WTC11 (cell line): ENCODE measurements around the gene CFAP77. TPM values are rescaled to one million over a fixed set of nuclear protein-coding genes. Genes with fewer than 3 reads are reported as not detected.

Experiments used
- ATAC-seq: fragments of 200-7000 bp; cut with Tn5 transposase; 2 replicates; pipeline ENCODE4 v1.10.0; 2021; ENCODE audit warnings: mild to moderate bottlenecking, moderate library complexity
- CTCF ChIA-PET: fragments of 300-600 bp; sonication (Branson Sonifier 250); formaldehyde crosslinking; loops from one replicate; lab custom pipeline; 2021; ENCODE audit warnings: antibody characterized with exemption; lab: Charles Lee
- POLR2A ChIA-PET: fragments of 350-600 bp; sonication (Branson Sonifier 250); formaldehyde crosslinking; loops from one replicate; lab custom pipeline; 2021; ENCODE audit warnings: antibody characterized with exemption; lab: Charles Lee
- DNase-seq: peaks from one replicate; pipeline ENCODE4 v3.0.0; 2021; ENCODE audit warnings: low spot score
- H3K27ac Mint-ChIP-seq: 2 replicates; pipeline ENCODE4 v1.8.0; 2021; ENCODE audit warnings: mixed read lengths
- H3K27me3 Mint-ChIP-seq: 2 replicates; pipeline ENCODE4 v1.8.0; 2021; ENCODE audit warnings: low read depth, mild to moderate bottlenecking, moderate library complexity, mixed read lengths
- H3K36me3 Mint-ChIP-seq: 2 replicates; pipeline ENCODE4 v1.8.0; 2021; ENCODE audit warnings: mixed read lengths
- H3K4me1 Mint-ChIP-seq: 2 replicates; pipeline ENCODE4 v1.8.0; 2022; ENCODE audit warnings: mixed read lengths
- H3K4me3 Mint-ChIP-seq: 2 replicates; pipeline ENCODE4 v1.8.0; 2021; ENCODE audit warnings: mild to moderate bottlenecking, moderate library complexity, mixed read lengths
- H3K9me3 Mint-ChIP-seq: 2 replicates; pipeline ENCODE4 v1.8.0; 2021; ENCODE audit warnings: mixed read lengths
- ARID4B ChIP-seq: sonication (generic); formaldehyde crosslinking; IDR thresholded peaks from 2 replicates; pipeline ENCODE4 v1.8.0; 2023; ENCODE audit warnings: missing genetic modification reagents, mild to moderate bottlenecking, borderline replicate concordance
- ATF1 ChIP-seq: sonication (generic); formaldehyde crosslinking; IDR thresholded peaks from 2 replicates; pipeline ENCODE4 v1.8.1; 2023; ENCODE audit warnings: mild to moderate bottlenecking, moderate library complexity, missing genetic modification reagents
- CREB1 ChIP-seq: sonication (generic); formaldehyde crosslinking; IDR thresholded peaks from 2 replicates; pipeline ENCODE4 v1.8.0; 2023; ENCODE audit warnings: mild to moderate bottlenecking, missing genetic modification reagents
- E2F5 ChIP-seq: sonication (generic); formaldehyde crosslinking; IDR thresholded peaks from 2 replicates; pipeline ENCODE4 v1.8.1; 2022; ENCODE audit warnings: mild to moderate bottlenecking, moderate library complexity, missing genetic modification reagents
- EMX1 ChIP-seq: fragments of 250-450 bp; sonication (Bioruptor Pico); IDR thresholded peaks from 2 replicates; pipeline ENCODE4 v1.8.0; 2021; ENCODE audit warnings: mild to moderate bottlenecking
- FOXP1 ChIP-seq: sonication (generic); formaldehyde crosslinking; IDR thresholded peaks from 2 replicates; pipeline ENCODE4 v1.8.0; 2022; ENCODE audit warnings: missing genetic modification reagents, mild to moderate bottlenecking, moderate library complexity, borderline replicate concordance
- GABPB1 ChIP-seq: sonication (generic); formaldehyde crosslinking; IDR thresholded peaks from 2 replicates; pipeline ENCODE4 v1.8.1; 2023; ENCODE audit warnings: mild to moderate bottlenecking, missing genetic modification reagents
- GRHL2 ChIP-seq: fragments of 250-450 bp; sonication (Bioruptor Pico); IDR thresholded peaks from 2 replicates; pipeline ENCODE4 v1.8.0; 2022; ENCODE audit warnings: mild to moderate bottlenecking, moderate library complexity; ENCODE audit not compliant: insufficient replicate concordance, severe bottlenecking
- NR2C2 ChIP-seq: sonication (generic); formaldehyde crosslinking; IDR thresholded peaks from 2 replicates; pipeline ENCODE4 v1.8.0; 2022; ENCODE audit warnings: mild to moderate bottlenecking, missing genetic modification reagents
- OVOL2 ChIP-seq: fragments of 250-450 bp; sonication (Bioruptor Pico); IDR thresholded peaks from 2 replicates; pipeline ENCODE4 v1.9.0; 2021; ENCODE audit warnings: mild to moderate bottlenecking, borderline replicate concordance
- SMAD3 ChIP-seq: sonication (generic); formaldehyde crosslinking; IDR thresholded peaks from 2 replicates; pipeline ENCODE4 v1.8.0; 2022; ENCODE audit warnings: missing genetic modification reagents, mild to moderate bottlenecking, borderline replicate concordance
- SOX15 ChIP-seq: fragments of 250-450 bp; sonication (Bioruptor Pico); IDR thresholded peaks from 2 replicates; pipeline ENCODE4 v1.9.0; 2021; ENCODE audit warnings: mild to moderate bottlenecking
- SP1 ChIP-seq: sonication (generic); formaldehyde crosslinking; conservative IDR thresholded peaks from 2 replicates; pipeline ENCODE4 v1.8.1; 2022; ENCODE audit warnings: missing genetic modification reagents
- ZNF512 ChIP-seq: sonication (generic); formaldehyde crosslinking; IDR thresholded peaks from 2 replicates; pipeline ENCODE4 v1.8.1; 2022; ENCODE audit warnings: missing genetic modification reagents, borderline replicate concordance
- total RNA-seq: library from RNA; stranded (reverse); gene quantifications from 3 replicates; pipeline ENCODE4 v1.2.3, GENCODE V29; 2021
- TF ChIP-seq, protein P1 (sequence below): sonication (generic); formaldehyde crosslinking; IDR thresholded peaks from 2 replicates; pipeline ENCODE4 v1.8.0; 2022; ENCODE audit warnings: mild to moderate bottlenecking, missing genetic modification reagents

CFAP77 gene
- total RNA-seq, 1 experiment from 2014 or later, result 1.2 TPM

DNA sequence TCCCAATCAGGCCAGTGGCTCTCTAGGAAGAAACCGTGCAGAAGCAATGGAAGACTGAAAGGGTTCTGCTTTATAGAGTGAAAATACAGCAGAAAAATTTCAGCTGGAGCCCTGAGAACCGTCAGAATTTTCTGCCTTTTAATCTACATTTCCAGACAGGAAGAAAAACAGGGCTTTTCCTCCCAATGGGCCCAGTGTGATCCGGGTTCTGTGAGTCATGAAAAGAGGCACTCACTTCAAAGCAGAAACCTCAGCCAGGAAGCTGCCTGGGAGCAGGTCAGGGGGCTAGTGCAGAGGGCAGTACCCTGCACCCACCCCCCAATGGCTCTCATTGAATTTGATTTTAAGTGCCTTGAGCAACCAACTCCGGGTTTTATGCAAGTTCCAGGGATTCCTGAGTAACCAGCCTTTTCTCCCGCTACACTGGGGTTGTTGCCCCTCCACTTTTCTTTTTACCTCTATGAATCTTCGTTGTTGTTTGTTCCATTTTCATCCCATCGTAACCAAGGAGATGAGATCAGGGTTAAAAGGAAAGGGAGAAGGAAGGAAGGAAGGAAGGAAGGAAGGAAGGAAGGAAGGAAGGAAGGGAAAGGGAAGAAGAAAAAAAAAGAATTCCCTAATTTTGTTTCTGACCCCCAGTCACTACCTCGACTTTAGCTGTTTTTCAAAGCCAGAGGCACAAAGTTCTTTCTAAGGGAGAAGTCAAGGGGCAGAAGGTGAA is 173.7 kb downstream of the CFAP77 start:
- H3K27ac Mint-ChIP-seq, result no peak overlapping the region
- TF ChIP-seq GRHL2 (CRISPR knock-in tag), result no peak
- TF ChIP-seq CREB1 (CRISPR knock-in tag), result no peak
- TF ChIP-seq, all 79 proteins: peak for 0
- Mint-ChIP-seq H3K27me3 (peaks cover 99% of the 10 kb centered on the region), H3K4me1 (peaks cover 54% of the 10 kb centered on the region), H3K9me3 (no peaks in the 10 kb centered on the region), H3K36me3 (no peaks in the 10 kb centered on the region), H3K4me3 (no peak overlapping the region)
- ChIA-PET CTCF (no interaction called here), POLR2A (no interaction called here)
- ATAC-seq (no peak), DNase-seq (no peak)

DNA sequence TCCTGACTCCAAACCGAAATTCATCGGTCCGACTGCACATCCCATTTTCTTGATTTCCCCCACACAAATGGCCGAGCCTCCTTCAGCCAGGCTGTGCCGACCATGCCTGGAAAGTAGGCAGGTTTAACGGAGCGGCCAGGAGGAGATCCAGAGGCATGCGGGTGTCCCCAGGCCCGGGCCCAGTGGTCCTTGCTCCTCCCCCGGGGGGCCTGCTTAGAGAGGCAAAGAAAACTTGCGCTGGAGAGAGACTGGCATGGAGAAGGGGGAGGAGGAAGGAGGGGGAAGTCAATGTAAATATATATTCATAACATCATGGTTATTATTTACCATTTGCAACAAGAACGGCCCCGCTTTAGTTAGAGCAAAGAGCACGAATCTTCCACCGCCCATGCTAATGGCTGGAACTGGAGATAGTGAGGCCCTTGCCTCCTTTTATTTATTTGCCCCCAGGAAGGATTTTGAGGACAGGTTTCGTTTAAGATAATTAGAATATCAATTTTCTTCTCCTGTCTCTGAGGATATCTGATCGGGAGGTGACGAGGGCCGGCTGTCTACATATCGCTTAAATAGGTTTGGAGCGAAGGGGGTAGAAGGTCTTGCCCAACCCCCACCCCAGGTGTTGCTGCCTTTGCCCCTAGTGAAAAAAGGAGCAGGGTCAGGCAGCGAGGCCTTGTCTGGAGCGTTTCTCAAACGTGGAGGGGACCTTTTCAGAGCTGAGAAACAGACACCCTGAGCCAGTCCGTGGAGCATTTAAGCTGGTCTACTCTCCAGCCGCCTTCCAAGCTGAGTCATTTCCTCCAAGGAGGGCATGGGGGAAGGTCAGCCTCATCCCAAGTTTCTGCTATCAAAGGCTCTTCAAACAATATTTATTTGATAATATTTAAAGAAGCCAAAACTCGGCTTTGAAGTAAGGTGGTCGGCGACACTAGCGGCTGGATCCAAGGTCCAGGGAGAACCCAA is 174.9 kb downstream of the CFAP77 start:
- peaks cover 54% of the 10 kb centered on the region for H3K4me1 Mint-ChIP-seq
- TF ChIP-seq FOXP1 (CRISPR knock-in tag) (no peak), SP1 (no peak), OVOL2 (CRISPR knock-in tag) (no peak), ARID4B (CRISPR knock-in tag) (no peak), E2F5 (CRISPR knock-in tag) (no peak), ZNF512 (CRISPR knock-in tag) (no peak), EMX1 (no peak), ATF1 (CRISPR knock-in tag) (no peak), SOX15 (CRISPR knock-in tag) (no peak), SMAD3 (CRISPR knock-in tag) (no peak), GABPB1 (CRISPR knock-in tag) (no peak), NR2C2 (no peak), CREB1 (CRISPR knock-in tag) (no peak)
- TF ChIP-seq, protein P1, sequence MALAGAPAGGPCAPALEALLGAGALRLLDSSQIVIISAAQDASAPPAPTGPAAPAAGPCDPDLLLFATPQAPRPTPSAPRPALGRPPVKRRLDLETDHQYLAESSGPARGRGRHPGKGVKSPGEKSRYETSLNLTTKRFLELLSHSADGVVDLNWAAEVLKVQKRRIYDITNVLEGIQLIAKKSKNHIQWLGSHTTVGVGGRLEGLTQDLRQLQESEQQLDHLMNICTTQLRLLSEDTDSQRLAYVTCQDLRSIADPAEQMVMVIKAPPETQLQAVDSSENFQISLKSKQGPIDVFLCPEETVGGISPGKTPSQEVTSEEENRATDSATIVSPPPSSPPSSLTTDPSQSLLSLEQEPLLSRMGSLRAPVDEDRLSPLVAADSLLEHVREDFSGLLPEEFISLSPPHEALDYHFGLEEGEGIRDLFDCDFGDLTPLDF (CRISPR knock-in tag), result no peak
- H3K27me3 Mint-ChIP-seq, result peaks cover 99% of the 10 kb centered on the region
- no peak overlapping the region for H3K27ac Mint-ChIP-seq
- ChIA-PET POLR2A (no interaction called here), CTCF (no interaction called here)
- no peaks in the 10 kb centered on the region for H3K36me3 Mint-ChIP-seq
- DNase-seq (no peak), ATAC-seq (no peak)
- peak overlapping the region; percentile 25; the same call in 1 of the 2 replicates for H3K4me3 Mint-ChIP-seq
- no peaks in the 10 kb centered on the region for H3K9me3 Mint-ChIP-seq
